Iris pigment epithelial cell (primary cell): Measurements from ENCODE around the gene BFSP2.
"Not testable (repeated sequence)": the region's sequence is repeated elsewhere in the genome, so short reads cannot be mapped to it uniquely, and the experiment has no call there.

Source experiments
- DNase-seq: peaks from one replicate; pipeline ENCODE4 v3.0.0-alpha.2; 2011; ENCODE audit warnings: low read depth

Gene BFSP2

GRCh38 chr3:133520286-133520685 is 120.4 kb downstream of the BFSP2 start:
- no peak for DNase-seq

GRCh38 chr3:133520938-133521337 is 121.1 kb downstream of the BFSP2 start:
- not testable (repeated sequence) for DNase-seq

GRCh38 chr3:133521946-133522345 is 122.1 kb downstream of the BFSP2 start:
- DNase-seq: no peak

GRCh38 chr3:133523758-133524157 is 123.9 kb downstream of the BFSP2 start:
- DNase-seq: not testable (repeated sequence)
